ENCODE data around the gene ROPN1B. TPM values are rescaled to one million over a fixed set of nuclear protein-coding genes. Genes with fewer than 3 reads are reported as not detected.

ROPN1B gene
- total RNA-seq, 1 experiment from 2014 or later, result not detected

- Mint-ChIP-seq H3K9me3 (ENCODE audit: unreplicated experiment) (no peaks in the 10 kb centered on the region), H3K4me1 (ENCODE audit: low read depth, unreplicated experiment) (no peaks in the 10 kb centered on the region), H3K27ac (ENCODE audit: unreplicated experiment) (no peak overlapping the region), H3K36me3 (ENCODE audit: insufficient read depth, unreplicated experiment) (peaks cover 7% of the 10 kb centered on the region), H3K27me3 (ENCODE audit: insufficient read depth, unreplicated experiment) (no peaks in the 10 kb centered on the region), H3K4me3 (ENCODE audit: unreplicated experiment) (no peak overlapping the region)
- no peaks in the 10 kb centered on the region for H3K9me3 ChIP-seq
- no peaks in the 10 kb centered on the region for H3K4me1 ChIP-seq
- intact Hi-C loops (cut with micrococcal nuclease; ENCODE audit: unreplicated experiment), result no loop called here
- ChIA-PET POLR2A (no interaction called here), CTCF (no interaction called here)
- no peak overlapping the region for H3K4me3 ChIP-seq (ENCODE audit: low read depth, low read length)
- H3K27me3 ChIP-seq (replicated peaks; ENCODE audit: control insufficient read depth, insufficient read depth, low read length), result no peaks in the 10 kb centered on the region
- TF ChIP-seq, protein P1, sequence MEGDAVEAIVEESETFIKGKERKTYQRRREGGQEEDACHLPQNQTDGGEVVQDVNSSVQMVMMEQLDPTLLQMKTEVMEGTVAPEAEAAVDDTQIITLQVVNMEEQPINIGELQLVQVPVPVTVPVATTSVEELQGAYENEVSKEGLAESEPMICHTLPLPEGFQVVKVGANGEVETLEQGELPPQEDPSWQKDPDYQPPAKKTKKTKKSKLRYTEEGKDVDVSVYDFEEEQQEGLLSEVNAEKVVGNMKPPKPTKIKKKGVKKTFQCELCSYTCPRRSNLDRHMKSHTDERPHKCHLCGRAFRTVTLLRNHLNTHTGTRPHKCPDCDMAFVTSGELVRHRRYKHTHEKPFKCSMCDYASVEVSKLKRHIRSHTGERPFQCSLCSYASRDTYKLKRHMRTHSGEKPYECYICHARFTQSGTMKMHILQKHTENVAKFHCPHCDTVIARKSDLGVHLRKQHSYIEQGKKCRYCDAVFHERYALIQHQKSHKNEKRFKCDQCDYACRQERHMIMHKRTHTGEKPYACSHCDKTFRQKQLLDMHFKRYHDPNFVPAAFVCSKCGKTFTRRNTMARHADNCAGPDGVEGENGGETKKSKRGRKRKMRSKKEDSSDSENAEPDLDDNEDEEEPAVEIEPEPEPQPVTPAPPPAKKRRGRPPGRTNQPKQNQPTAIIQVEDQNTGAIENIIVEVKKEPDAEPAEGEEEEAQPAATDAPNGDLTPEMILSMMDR (IDR thresholded peaks at IDR 0.05; ENCODE audit: insufficient read depth in 1 of 2, low read depth in 1 of 2, low read length in 1 of 2, severe bottlenecking in 1 of 2, unreplicated experiment in 1 of 2), result no peak
- no TSS peak for BruUV-seq (replicated peaks)
- no peak for DNase-seq
- no peaks in the 10 kb centered on the region; the same call in 1 of the 2 replicates for H3K36me3 ChIP-seq (ENCODE audit: control insufficient read depth, insufficient read depth, low read length)
Measured at GRCh38 chr3:126016616-126017015, 47.6 kb downstream of the ROPN1B start.

- intact Hi-C loops (cut with micrococcal nuclease; ENCODE audit: unreplicated experiment), result no loop called here
- H3K4me1 Mint-ChIP-seq (ENCODE audit: low read depth, unreplicated experiment), result no peaks in the 10 kb centered on the region
- no peak overlapping the region for H3K4me3 ChIP-seq (ENCODE audit: low read depth, low read length)
- H3K36me3 Mint-ChIP-seq (ENCODE audit: insufficient read depth, unreplicated experiment), result no peaks in the 10 kb centered on the region
- H3K9me3 ChIP-seq, result no peaks in the 10 kb centered on the region
- CTCF ChIA-PET, result no interaction called here
- no peak overlapping the region for H3K4me3 Mint-ChIP-seq (ENCODE audit: unreplicated experiment)
- no peak overlapping the region for H3K27ac Mint-ChIP-seq (ENCODE audit: unreplicated experiment)
- no peaks in the 10 kb centered on the region for H3K27me3 ChIP-seq (replicated peaks; ENCODE audit: control insufficient read depth, insufficient read depth, low read length)
- BruUV-seq (replicated peaks), result no TSS peak
- H3K27me3 Mint-ChIP-seq (ENCODE audit: insufficient read depth, unreplicated experiment), result no peaks in the 10 kb centered on the region
- no peaks in the 10 kb centered on the region; the same call in 1 of the 2 replicates for H3K36me3 ChIP-seq (ENCODE audit: control insufficient read depth, insufficient read depth, low read length)
- H3K9me3 Mint-ChIP-seq (ENCODE audit: unreplicated experiment), result no peaks in the 10 kb centered on the region
- POLR2A ChIA-PET, result no interaction called here
- no peaks in the 10 kb centered on the region for H3K4me1 ChIP-seq
- TF ChIP-seq, protein P1 (IDR thresholded peaks at IDR 0.05; ENCODE audit: insufficient read depth in 1 of 2, low read depth in 1 of 2, low read length in 1 of 2, severe bottlenecking in 1 of 2, unreplicated experiment in 1 of 2), result no peak
- DNase-seq, result no peak
Measured at GRCh38 chr3:126017362-126017761, 48.4 kb downstream of the ROPN1B start.

DNA sequence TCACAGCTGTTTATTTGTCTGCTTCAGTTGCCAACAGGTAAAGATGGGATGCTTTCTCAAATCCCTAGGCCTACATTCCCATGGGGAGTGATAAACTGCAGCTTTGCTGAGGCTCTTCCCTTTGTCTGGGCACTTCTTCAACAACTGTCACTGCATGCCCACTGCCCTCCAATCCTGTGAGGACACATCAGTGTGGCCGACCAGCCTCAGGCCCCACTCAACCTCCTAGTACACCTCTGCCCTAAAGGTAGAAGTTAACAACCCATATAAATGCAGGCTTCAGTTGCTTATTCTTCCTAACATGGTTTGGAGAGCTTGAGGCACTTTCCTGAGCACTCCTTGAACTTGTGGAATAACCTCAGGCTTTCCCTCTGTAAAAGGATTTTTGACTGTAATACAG, 49.6 kb downstream of the ROPN1B start:
- TF ChIP-seq, protein P1 (IDR thresholded peaks at IDR 0.05; ENCODE audit: insufficient read depth in 1 of 2, low read depth in 1 of 2, low read length in 1 of 2, severe bottlenecking in 1 of 2, unreplicated experiment in 1 of 2), result no peak
- Histone ChIP-seq H3K27me3 (replicated peaks; ENCODE audit: control insufficient read depth, insufficient read depth, low read length) (no peaks in the 10 kb centered on the region), H3K4me1 (no peaks in the 10 kb centered on the region), H3K36me3 (ENCODE audit: control insufficient read depth, insufficient read depth, low read length) (no peaks in the 10 kb centered on the region; the same call in 1 of the 2 replicates), H3K9me3 (no peaks in the 10 kb centered on the region), H3K4me3 (ENCODE audit: low read depth, low read length) (no peak overlapping the region)
- Mint-ChIP-seq H3K4me3 (ENCODE audit: unreplicated experiment) (no peak overlapping the region), H3K27me3 (ENCODE audit: insufficient read depth, unreplicated experiment) (no peaks in the 10 kb centered on the region), H3K27ac (ENCODE audit: unreplicated experiment) (no peak overlapping the region), H3K36me3 (ENCODE audit: insufficient read depth, unreplicated experiment) (no peaks in the 10 kb centered on the region), H3K4me1 (ENCODE audit: low read depth, unreplicated experiment) (no peaks in the 10 kb centered on the region), H3K9me3 (ENCODE audit: unreplicated experiment) (no peaks in the 10 kb centered on the region)
- ChIA-PET CTCF (no interaction called here), POLR2A (no interaction called here)
- DNase-seq, result no peak
- intact Hi-C loops (cut with micrococcal nuclease; ENCODE audit: unreplicated experiment), result no loop called here
- BruUV-seq (replicated peaks), result no TSS peak

Data from Caco-2 (cell line).